Measurements from ENCODE around the gene RBM27. TPM values are rescaled to one million over a fixed set of nuclear protein-coding genes. Genes with fewer than 3 reads are reported as not detected.
A peak's percentile ranks its signal among the peaks of the same experiment; 100 is the strongest.

The RBM27 gene
- total and polyA plus RNA-seq, 10 of the 15 experiments (the other 5 are each of a cell fraction or from before 2014, with no cell fraction given): 5.8 to 33.9 (median 16.9) TPM

GRCh38 chr5:146208916-146209522, 5.6 kb downstream of the RBM27 start:
- SMC1A ChIA-PET (ENCODE audit: uncharacterized antibody, unreplicated experiment): interaction anchor here (2.0 kb wide), 1 partner anchor 10 kb away, joined by 4 read pairs; no protein-coding TSS in a partner anchor
- Histone ChIP-seq H3K9me3 (replicated peaks; ENCODE audit: control insufficient read depth, insufficient read depth, low read length) (no peaks in the 10 kb centered on the region; the same call in 2 of the 3 replicates), H3K27me3 (replicated peaks in 1 of 2; ENCODE audit: control insufficient read depth in 2 of 2, insufficient read depth in 2 of 2, low read length in 1 of 2) (no peaks in the 10 kb centered on the region), H3K4me2 (ENCODE audit: control insufficient read depth, insufficient read depth) (peak overlapping the region; percentile 7; the same call in 1 of the 2 replicates), H3K79me2 (ENCODE audit: control insufficient read depth, insufficient read depth, low read length) (peaks cover 88% of the 10 kb centered on the region), H4K20me1 (ENCODE audit: control insufficient read depth, insufficient read depth) (no peaks in the 10 kb centered on the region), H3K36me3 (ENCODE audit: control insufficient read depth in 2 of 2, insufficient read depth in 2 of 2, low read length in 1 of 2) (peaks cover 0 to 2% of the 10 kb centered on the region in 2 experiments; a peak in 1 of 4 replicates), H3K9ac (ENCODE audit: control insufficient read depth, insufficient read depth, low read length) (no peak overlapping the region), H3K4me3 (no peak overlapping the region), H3K27ac (ENCODE audit: control insufficient read depth, insufficient read depth) (no peak overlapping the region), H3K4me1 (ENCODE audit: control insufficient read depth, insufficient read depth, low read length) (peaks cover 8% of the 10 kb centered on the region; the same call in 1 of the 2 replicates), H2AFZ (ENCODE audit: control insufficient read depth, low read depth, low read length) (no peak overlapping the region)
- TF ChIP-seq ZNF24 (IDR thresholded peaks at IDR 0.05) (no peak), CTCF (IDR thresholded peaks at IDR 0.05 in 2 of 3, conservative IDR thresholded peaks at IDR 0.05 in 1 of 3; ENCODE audit: control insufficient read depth in 2 of 3, extremely low read depth in 1 of 3, insufficient read depth in 1 of 3, low read depth in 3 of 3, low read length in 3 of 3) (peak in 2 of 3 experiments; percentile 17 to 35; a peak in 1 of 6 replicates)
- CTCF ChIA-PET: no interaction called here
- in situ Hi-C loops (cut with MboI) (no loop called here), intact Hi-C loops (cut with micrococcal nuclease; ENCODE audit: unreplicated experiment) (no loop called here)
- POLR2A ChIA-PET: no interaction called here
- RAD21 ChIA-PET (ENCODE audit: unreplicated experiment): no interaction called here
- no peak for DNase-seq (ENCODE audit: low read depth, low spot score)
- peak; percentile 69 for ATAC-seq
- BruUV-seq (replicated peaks): TSS peak; percentile 0
- WGBS (ENCODE audit: insufficient coverage, insufficient replicate concordance, low lambda C conversion rate, missing lambda C conversion rate): 88% methylated on average over 3 of the region's 3 CpGs
- no peak for FAIRE-seq

- Histone ChIP-seq H2AFZ (ENCODE audit: control insufficient read depth, low read depth, low read length) (no peak overlapping the region), H3K4me1 (ENCODE audit: control insufficient read depth, insufficient read depth, low read length) (peaks cover 13% of the 10 kb centered on the region; the same call in 1 of the 2 replicates), H3K79me2 (ENCODE audit: control insufficient read depth, insufficient read depth, low read length) (peaks cover 88% of the 10 kb centered on the region), H3K4me3 (no peak overlapping the region), H3K4me2 (ENCODE audit: control insufficient read depth, insufficient read depth) (no peak overlapping the region; the same call in 1 of the 2 replicates), H3K9ac (ENCODE audit: control insufficient read depth, insufficient read depth, low read length) (no peak overlapping the region), H3K27me3 (replicated peaks in 1 of 2; ENCODE audit: control insufficient read depth in 2 of 2, insufficient read depth in 2 of 2, low read length in 1 of 2) (no peaks in the 10 kb centered on the region), H4K20me1 (ENCODE audit: control insufficient read depth, insufficient read depth) (no peaks in the 10 kb centered on the region), H3K27ac (ENCODE audit: control insufficient read depth, insufficient read depth) (no peak overlapping the region), H3K9me3 (replicated peaks; ENCODE audit: control insufficient read depth, insufficient read depth, low read length) (no peaks in the 10 kb centered on the region; the same call in 2 of the 3 replicates), H3K36me3 (ENCODE audit: control insufficient read depth in 2 of 2, insufficient read depth in 2 of 2, low read length in 1 of 2) (peaks cover 0 to 2% of the 10 kb centered on the region in 2 experiments; a peak in 1 of 4 replicates)
- 98% methylated on average over 2 of the region's 2 CpGs for WGBS (ENCODE audit: insufficient coverage, insufficient replicate concordance, low lambda C conversion rate, missing lambda C conversion rate)
- POLR2A ChIA-PET: no interaction called here
- SMC1A ChIA-PET (ENCODE audit: uncharacterized antibody, unreplicated experiment): no interaction called here
- DNase-seq (ENCODE audit: low read depth, low spot score): no peak
- intact Hi-C loops (cut with micrococcal nuclease; ENCODE audit: unreplicated experiment): no loop called here
- CTCF ChIA-PET: no interaction called here
- BruUV-seq (replicated peaks): no TSS peak
- in situ Hi-C loops (cut with MboI): no loop called here
- ATAC-seq: no peak
- TF ChIP-seq MYB (IDR thresholded peaks at IDR 0.05; ENCODE audit: borderline replicate concordance, low read depth, low read length) (no peak), USF1 (IDR thresholded peaks at IDR 0.05; ENCODE audit: borderline replicate concordance, extremely low read length, insufficient read depth, low read depth, low read length) (no peak), BHLHE40 (IDR thresholded peaks at IDR 0.05; ENCODE audit: borderline replicate concordance in 1 of 2, low read depth in 2 of 2, low read length in 1 of 2) (no peak), SUPT20H (IDR thresholded peaks at IDR 0.05; ENCODE audit: borderline replicate concordance, control insufficient read depth, low read depth, low read length) (no peak)
- RAD21 ChIA-PET (ENCODE audit: unreplicated experiment): no interaction called here
- no peak for FAIRE-seq
Observed at GRCh38 chr5:146209714-146210113, 6.3 kb downstream of the RBM27 start.
